Cardiac fibroblast (primary cell): ENCODE results near the gene SCARB1.

Experiments used
- DNase-seq, 2 donors: peaks; one replicate each; pipeline versions ENCODE4 v3.0.0 to v3.0.0-alpha.2; 2010; ENCODE audit warnings: low read depth in 2 of 2
- H3K4me3 ChIP-seq, 2 donors: replicated peaks in 1 of 2; 1 replicate in 1 of 2; 2 replicates in 1 of 2; pipeline ENCODE4 v1.5.1; 2011; ENCODE audit warnings: low read depth in 2 of 2, low read length in 2 of 2, mild to moderate bottlenecking in 2 of 2, moderate library complexity in 1 of 2
- TF ChIP-seq, protein P1 (sequence below): IDR thresholded peaks from one replicate; pipeline ENCODE4 v1.5.1; 2011; ENCODE audit warnings: low read depth, mild to moderate bottlenecking, low read length, inconsistent platforms

SCARB1 gene

GRCh38 chr12:124749725-124750124 is 113.9 kb downstream of the SCARB1 start:
- no peak overlapping the region for H3K4me3 ChIP-seq
- no peak for DNase-seq
- TF ChIP-seq, protein P1, sequence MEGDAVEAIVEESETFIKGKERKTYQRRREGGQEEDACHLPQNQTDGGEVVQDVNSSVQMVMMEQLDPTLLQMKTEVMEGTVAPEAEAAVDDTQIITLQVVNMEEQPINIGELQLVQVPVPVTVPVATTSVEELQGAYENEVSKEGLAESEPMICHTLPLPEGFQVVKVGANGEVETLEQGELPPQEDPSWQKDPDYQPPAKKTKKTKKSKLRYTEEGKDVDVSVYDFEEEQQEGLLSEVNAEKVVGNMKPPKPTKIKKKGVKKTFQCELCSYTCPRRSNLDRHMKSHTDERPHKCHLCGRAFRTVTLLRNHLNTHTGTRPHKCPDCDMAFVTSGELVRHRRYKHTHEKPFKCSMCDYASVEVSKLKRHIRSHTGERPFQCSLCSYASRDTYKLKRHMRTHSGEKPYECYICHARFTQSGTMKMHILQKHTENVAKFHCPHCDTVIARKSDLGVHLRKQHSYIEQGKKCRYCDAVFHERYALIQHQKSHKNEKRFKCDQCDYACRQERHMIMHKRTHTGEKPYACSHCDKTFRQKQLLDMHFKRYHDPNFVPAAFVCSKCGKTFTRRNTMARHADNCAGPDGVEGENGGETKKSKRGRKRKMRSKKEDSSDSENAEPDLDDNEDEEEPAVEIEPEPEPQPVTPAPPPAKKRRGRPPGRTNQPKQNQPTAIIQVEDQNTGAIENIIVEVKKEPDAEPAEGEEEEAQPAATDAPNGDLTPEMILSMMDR, result no peak

DNA sequence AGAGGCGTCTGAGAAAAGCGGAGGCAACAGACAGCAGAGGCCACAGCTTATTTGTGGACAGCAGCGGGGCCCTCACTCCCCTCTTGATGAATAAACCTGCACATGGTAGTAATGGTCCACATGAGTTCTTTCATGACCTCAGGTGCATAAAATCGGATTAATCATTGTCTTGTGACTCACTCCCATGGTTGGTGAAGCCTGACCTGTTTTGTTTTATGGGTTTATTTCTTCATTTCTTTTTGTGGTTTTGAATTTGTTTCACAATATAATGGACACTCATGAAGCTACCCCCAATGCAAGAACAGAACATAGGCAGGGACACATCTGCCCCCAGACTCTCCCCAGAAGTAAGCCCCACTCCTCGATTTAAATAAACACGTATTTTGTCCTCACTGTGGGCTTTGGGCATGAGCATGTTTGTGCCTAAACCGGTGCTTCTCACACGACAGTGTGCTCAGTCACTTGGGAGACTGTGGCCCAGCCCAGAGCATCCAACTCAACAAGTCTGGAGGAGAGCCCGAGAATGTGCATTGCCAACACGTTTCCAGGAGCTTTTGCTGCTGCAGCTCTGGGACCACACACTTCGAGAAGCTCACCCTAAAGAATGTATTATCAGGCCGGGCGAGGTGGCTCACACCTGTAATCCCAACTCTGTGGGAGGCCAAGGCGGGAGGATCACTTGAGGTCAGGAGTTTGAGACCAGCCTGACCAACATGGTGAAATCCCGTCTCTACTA is 116.1 kb downstream of the SCARB1 start:
- TF ChIP-seq, protein P1, result no peak
- DNase-seq, result peak; percentile 67 to 95
- H3K4me3 ChIP-seq, result no peak overlapping the region

- no peak overlapping the region for H3K4me3 ChIP-seq
- TF ChIP-seq, protein P1, result no peak
- no peak for DNase-seq
These were observed 116.8 kb downstream of the SCARB1 start for GRCh38 chr12:124746649-124747425.

- peak; percentile 93 to 98 for DNase-seq
- H3K4me3 ChIP-seq, result no peak overlapping the region
- TF ChIP-seq, protein P1, result no peak
These were observed 117.6 kb downstream of the SCARB1 start for GRCh38 chr12:124745891-124746570.

- TF ChIP-seq, protein P1, result no peak
- no peak overlapping the region for H3K4me3 ChIP-seq
- no peak for DNase-seq
These were observed 118.2 kb downstream of the SCARB1 start for GRCh38 chr12:124745465-124745890.

GRCh38 chr12:124744659-124745464 is 118.8 kb downstream of the SCARB1 start:
- peak in 1 of 2 donors; percentile 40 for DNase-seq

More at GRCh38 chr12:124744659-124745464, 118.8 kb downstream of the SCARB1 start:
- TF ChIP-seq, protein P1, result no peak
- H3K4me3 ChIP-seq, result no peak overlapping the region
